Upper lobe of right lung (tissue), 1 donor: ENCODE data around the gene LMO7. TPM values are rescaled to one million over a fixed set of nuclear protein-coding genes. Genes with fewer than 3 reads are reported as not detected.

Experiments used
- ATAC-seq: fragments of 200-7000 bp; cut with Tn5 transposase; one replicate; pipeline ENCODE4 v1.9.1; 2020; ENCODE audit warnings: mild to moderate bottlenecking, moderate library complexity
- DNase-seq: peaks from one replicate; pipeline ENCODE4 v3.0.0-alpha.2; 2020
- H3K27ac ChIP-seq: fragments of 200-600 bp; one replicate; pipeline ENCODE4 v1.8.0; 2022
- H3K27me3 ChIP-seq: fragments of 200-600 bp; one replicate; pipeline ENCODE4 v1.8.0; 2022; ENCODE audit warnings: mild to moderate bottlenecking
- H3K36me3 ChIP-seq: fragments of 200-600 bp; one replicate; pipeline ENCODE4 v1.8.0; 2022
- H3K4me1 ChIP-seq: fragments of 200-600 bp; one replicate; pipeline ENCODE4 v1.8.0; 2022
- H3K4me3 ChIP-seq: fragments of 200-600 bp; one replicate; pipeline ENCODE4 v1.8.0; 2022; ENCODE audit warnings: mild to moderate bottlenecking
- H3K9me3 ChIP-seq: fragments of 200-600 bp; one replicate; pipeline ENCODE4 v1.8.0; 2022
- CTCF ChIP-seq: fragments of 200-600 bp; IDR thresholded peaks from one replicate; pipeline ENCODE4 v1.8.0; 2022; ENCODE audit warnings: antibody characterized with exemption
- intact Hi-C: fragments of 100-400 bp; cut with DNase I; formaldehyde crosslinking; loops from one replicate; pipeline ENCODE4 v1.11.0; 2022
- total RNA-seq: library from RNA; stranded (reverse); fragmentation: NEBNext Ultra II Directional; extraction: Animal tissue kit (Norgen Biotek cat#: 25700); gene quantifications from one replicate; pipeline ENCODE4 v1.2.1, GENCODE V29; 2021
- donor health status: DM: no; HTN: yes; CAD: no; lungs with severe emphysema.

LMO7 gene
- total RNA-seq, 1 donor from 2014 or later: 549 TPM

- no peak overlapping the region for H3K27ac ChIP-seq
- intact Hi-C loops: no loop called here
Measured at GRCh38 chr13:75802161-75802560, 166.0 kb downstream of the LMO7 start.

GRCh38 chr13:75803164-75803611, 167.1 kb downstream of the LMO7 start:
- H3K4me1 ChIP-seq: peaks cover 7% of the 10 kb centered on the region
- H3K27ac ChIP-seq: no peak overlapping the region
- peaks cover 37% of the 10 kb centered on the region for H3K36me3 ChIP-seq
- no peaks in the 10 kb centered on the region for H3K27me3 ChIP-seq
- ATAC-seq: peak; percentile 73
- intact Hi-C loops: no loop called here
- no peaks in the 10 kb centered on the region for H3K9me3 ChIP-seq
- no peak overlapping the region for H3K4me3 ChIP-seq
- DNase-seq: no peak
- TF ChIP-seq CTCF: no peak

More at GRCh38 chr13:75802161-75802560, 166.0 kb downstream of the LMO7 start:
- H3K27me3 ChIP-seq: no peaks in the 10 kb centered on the region
- H3K4me3 ChIP-seq: no peak overlapping the region
- DNase-seq (no peak), ATAC-seq (no peak)
- no peaks in the 10 kb centered on the region for H3K9me3 ChIP-seq
- peaks cover 37% of the 10 kb centered on the region for H3K36me3 ChIP-seq
- TF ChIP-seq CTCF: no peak
- peaks cover 7% of the 10 kb centered on the region for H3K4me1 ChIP-seq

DNA sequence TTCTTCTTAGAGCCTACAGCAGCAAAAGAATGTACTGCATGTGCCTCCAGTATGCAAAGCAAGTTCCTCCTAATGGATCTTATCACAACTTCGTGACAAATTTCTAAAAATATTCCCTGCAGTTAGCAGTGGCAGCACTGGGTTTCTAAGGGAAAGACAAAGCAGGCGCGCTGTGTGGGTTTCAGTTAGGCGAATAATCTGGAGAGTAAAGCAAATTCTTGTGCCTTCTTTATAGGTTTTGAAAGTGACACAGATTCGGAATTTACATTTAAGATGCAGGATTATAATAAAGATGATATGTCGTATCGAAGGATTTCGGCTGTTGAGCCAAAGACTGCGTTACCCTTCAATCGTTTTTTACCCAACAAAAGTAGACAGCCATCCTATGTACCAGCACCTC, 167.9 kb downstream of the LMO7 start:
- Histone ChIP-seq H3K4me1 (peaks cover 7% of the 10 kb centered on the region), H3K27me3 (no peaks in the 10 kb centered on the region), H3K27ac (no peak overlapping the region), H3K9me3 (no peaks in the 10 kb centered on the region), H3K4me3 (no peak overlapping the region), H3K36me3 (peaks cover 34% of the 10 kb centered on the region)
- no peak for TF ChIP-seq CTCF
- intact Hi-C loops: no loop called here
- DNase-seq (no peak), ATAC-seq (no peak)

- Histone ChIP-seq H3K4me1 (peaks cover 7% of the 10 kb centered on the region), H3K27ac (no peak overlapping the region), H3K9me3 (no peaks in the 10 kb centered on the region), H3K4me3 (no peak overlapping the region), H3K27me3 (no peaks in the 10 kb centered on the region), H3K36me3 (peaks cover 30% of the 10 kb centered on the region)
- no peak for TF ChIP-seq CTCF
- ATAC-seq (no peak), DNase-seq (no peak)
- intact Hi-C loops: no loop called here
Measured at GRCh38 chr13:75804605-75805004, 168.5 kb downstream of the LMO7 start.

DNA sequence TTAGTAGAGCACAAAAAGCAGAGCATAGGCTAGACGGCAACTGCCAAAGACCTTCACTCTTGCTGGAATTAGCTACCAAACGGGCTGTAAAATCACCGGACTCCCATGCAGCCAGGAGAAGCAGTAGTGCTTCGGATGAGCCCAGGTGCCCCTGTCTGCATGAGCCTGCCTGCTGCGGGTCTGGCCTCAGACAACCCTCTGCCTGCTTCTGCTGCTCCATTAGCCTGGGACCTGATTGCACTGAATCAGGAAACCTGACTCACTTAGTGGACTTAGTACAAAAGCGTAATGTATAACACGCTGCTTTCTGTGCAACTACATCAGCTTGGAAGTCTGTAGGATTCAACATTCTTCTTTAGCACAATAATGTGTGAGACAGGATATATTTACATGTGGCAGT, 170.0 kb downstream of the LMO7 start:
- Histone ChIP-seq H3K27ac (no peak overlapping the region), H3K4me1 (peaks cover 7% of the 10 kb centered on the region), H3K9me3 (no peaks in the 10 kb centered on the region), H3K36me3 (peaks cover 22% of the 10 kb centered on the region), H3K4me3 (no peak overlapping the region), H3K27me3 (no peaks in the 10 kb centered on the region)
- intact Hi-C loops: no loop called here
- no peak for ATAC-seq
- DNase-seq: no peak
- TF ChIP-seq CTCF: no peak

DNA sequence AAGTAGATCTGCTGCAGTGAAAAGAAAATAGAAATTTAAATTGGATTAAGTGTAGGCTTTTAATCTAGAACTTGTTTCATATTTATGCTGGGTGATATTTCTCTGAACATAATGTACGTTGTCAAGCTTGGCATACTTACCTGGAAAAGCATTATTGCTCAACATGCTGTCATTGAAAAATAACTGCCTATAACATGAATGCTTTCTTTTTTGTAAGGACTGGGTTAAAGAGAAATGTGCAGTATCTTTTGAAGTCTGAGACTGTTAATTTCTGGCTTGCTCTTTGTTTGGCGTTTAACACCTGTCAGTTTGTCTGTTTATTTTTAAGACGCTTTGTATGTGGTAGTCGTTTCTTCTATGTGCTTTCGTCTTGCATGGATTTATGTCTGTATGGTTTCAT, 175.2 kb downstream of the LMO7 start:
- Histone ChIP-seq H3K36me3 (peaks cover 4% of the 10 kb centered on the region), H3K4me3 (no peak overlapping the region), H3K4me1 (peaks cover 6% of the 10 kb centered on the region), H3K9me3 (no peaks in the 10 kb centered on the region), H3K27me3 (no peaks in the 10 kb centered on the region), H3K27ac (no peak overlapping the region)
- DNase-seq (no peak), ATAC-seq (no peak)
- TF ChIP-seq CTCF: no peak
- intact Hi-C loops: no loop called here
